Measurements from ENCODE around the gene LRRC53. TPM values are rescaled to one million over a fixed set of nuclear protein-coding genes. Genes with fewer than 3 reads are reported as not detected.

Gene LRRC53
- total and polyA plus RNA-seq, 2 of the 8 experiments (the other 6 are each of a cell fraction or from before 2014, with no cell fraction given) = not detected

GRCh38 chr1:74471470-74471869 is 40.9 kb downstream of the LRRC53 start:
- H3K23me2 ChIP-seq (ENCODE audit: low read depth, low read length) = no peaks in the 10 kb centered on the region
- peaks cover 0 to 5% (median 0%) of the 10 kb centered on the region in 4 experiments; a peak in 2 of 7 replicates for H3K4me1 ChIP-seq (replicated peaks in 1 of 4; ENCODE audit: control insufficient read depth in 3 of 4, insufficient read depth in 4 of 4, low read length in 3 of 4)
- no peak overlapping the region for H4K91ac ChIP-seq (replicated peaks; ENCODE audit: insufficient read length, low read length)
- ChIA-PET POLR2A (ENCODE audit: partially characterized antibody) (no interaction called here), CTCF (ENCODE audit: partially characterized antibody) (interaction anchor here (0.7 to 4.3 kb wide), 4 partner anchors 8 to 632 kb away, joined by 3 to 27 read pairs (median 4); no protein-coding TSS in a partner anchor)
- no peak overlapping the region for H3K14ac ChIP-seq (ENCODE audit: insufficient read length)
- H2BK12ac ChIP-seq (ENCODE audit: low read depth, low read length) = no peak overlapping the region
- H3K4me2 ChIP-seq (ENCODE audit: insufficient read depth in 1 of 2, low read depth in 2 of 2, low read length in 2 of 2) = no peak overlapping the region
- no peak overlapping the region for H3K18ac ChIP-seq (ENCODE audit: extremely low read depth, low read length)
- H3K27ac ChIP-seq (ENCODE audit: low read depth, low read length) = no peak overlapping the region
- no peaks in the 10 kb centered on the region for H3K9me3 ChIP-seq (ENCODE audit: insufficient read depth in 2 of 2, low read depth in 1 of 2, low read length in 1 of 2)
- H4K8ac ChIP-seq (ENCODE audit: extremely low read depth, insufficient read depth, low read length) = no peak overlapping the region
- H2BK120ac ChIP-seq (replicated peaks; ENCODE audit: low read depth, low read length) = no peak overlapping the region
- no peak overlapping the region for H2BK15ac ChIP-seq (ENCODE audit: low read length)
- WGBS, 2 experiments (ENCODE audit: extremely low coverage in 1 of 2, insufficient coverage in 1 of 2, insufficient read length in 1 of 2, insufficient replicate concordance in 2 of 2, low coverage in 1 of 2, low lambda C conversion rate in 2 of 2, missing lambda C conversion rate in 1 of 2) = 83% methylated on average over 3 of the region's 3 CpGs; no CpG with 5 or more reads in 1 of the 2 experiments
- H3K9ac ChIP-seq (replicated peaks in 1 of 4; ENCODE audit: extremely low read depth in 1 of 4, low read depth in 3 of 4, low read length in 3 of 4) = no peak overlapping the region
- H2BK5ac ChIP-seq (ENCODE audit: low read depth, low read length) = no peak overlapping the region
- H4K20me1 ChIP-seq (replicated peaks in 1 of 2; ENCODE audit: control insufficient read depth in 1 of 2, insufficient read depth in 2 of 2, low read length in 2 of 2) = no peaks in the 10 kb centered on the region
- FAIRE-seq = no peak
- H3K56ac ChIP-seq (replicated peaks; ENCODE audit: insufficient read length, low read depth, low read length) = no peak overlapping the region
- no peak overlapping the region for H3K4ac ChIP-seq (replicated peaks; ENCODE audit: insufficient read length, low read depth, low read length)
- H3K36me3 ChIP-seq (ENCODE audit: control insufficient read depth in 2 of 4, insufficient read depth in 4 of 4, low read length in 3 of 4) = no peaks in the 10 kb centered on the region
- H4K5ac ChIP-seq (ENCODE audit: insufficient read length, low read depth, low read length) = no peak overlapping the region
- no peak overlapping the region for H2AFZ ChIP-seq (ENCODE audit: low read length)
- no peak overlapping the region for H3K4me3 ChIP-seq (ENCODE audit: extremely low read depth in 1 of 4, insufficient read depth in 2 of 4, low read depth in 3 of 4, low read length in 4 of 4)
- H2AK5ac ChIP-seq (ENCODE audit: low read depth, low read length) = no peak overlapping the region
- H3K23ac ChIP-seq (ENCODE audit: insufficient read length) = no peak overlapping the region
- DNase-seq (ENCODE audit: low read depth in 1 of 2, low spot score in 2 of 2) = no peak
- no peak overlapping the region for H2BK20ac ChIP-seq (ENCODE audit: low read length)
- H3K27me3 ChIP-seq (replicated peaks in 1 of 4; ENCODE audit: control insufficient read depth in 3 of 4, extremely low read depth in 1 of 4, insufficient read depth in 3 of 4, low read length in 3 of 4) = no peaks in the 10 kb centered on the region
- H3K79me1 ChIP-seq (ENCODE audit: low read depth, low read length) = no peaks in the 10 kb centered on the region
- no peak for TF ChIP-seq SP1 (IDR thresholded peaks at IDR 0.05; ENCODE audit: low read depth, low read length)
- TF ChIP-seq POLR2A (IDR thresholded peaks at IDR 0.05; ENCODE audit: control extremely low read depth in 1 of 2, low read depth in 2 of 2, low read length in 2 of 2) = no peak
- no peak for TF ChIP-seq KDM5A (IDR thresholded peaks at IDR 0.05; ENCODE audit: low read length)
- TF ChIP-seq RFX5 (IDR thresholded peaks at IDR 0.05; ENCODE audit: borderline replicate concordance, low read depth, low read length) = no peak
- no peak for TF ChIP-seq RNF2 (IDR thresholded peaks at IDR 0.05; ENCODE audit: borderline replicate concordance, low read depth, low read length, missing control alignments, poor library complexity, severe bottlenecking)
- TF ChIP-seq SAP30 (IDR thresholded peaks at IDR 0.05; ENCODE audit: insufficient read depth, insufficient replicate concordance, low read length) = no peak
- H3K79me2 ChIP-seq (ENCODE audit: control insufficient read depth in 1 of 2, insufficient read depth in 2 of 2, low read length in 2 of 2) = no peaks in the 10 kb centered on the region

Measured in H1 (cell line).